ENCODE data around the gene NLGN1. TPM values are rescaled to one million over a fixed set of nuclear protein-coding genes. Genes with fewer than 3 reads are reported as not detected.

NLGN1 gene
- total RNA-seq, 4 donors from 2014 or later, result 21.6 to 50.7 (median 30.4) TPM

DNA sequence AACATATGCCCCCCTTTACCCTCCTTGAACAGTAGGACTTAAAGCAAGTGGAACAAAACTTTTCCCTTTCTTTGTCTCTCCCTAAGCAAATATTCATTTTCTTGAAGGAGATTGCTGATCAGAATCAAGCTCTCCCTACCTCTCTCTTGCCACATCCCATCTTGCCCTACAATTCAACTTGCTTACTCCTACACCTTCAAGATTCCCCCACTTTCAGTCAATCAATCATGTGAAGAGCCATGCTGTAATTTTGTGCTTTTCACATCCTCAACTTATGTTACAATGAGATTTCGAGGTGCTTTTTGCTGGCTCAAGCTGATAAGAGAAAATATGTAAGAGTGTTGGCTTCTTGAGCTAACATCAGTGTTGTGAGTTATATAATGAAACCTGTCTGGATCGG lies 662.9 kb downstream of the NLGN1 start:
- Histone ChIP-seq H3K27ac (no peak overlapping the region), H3K27me3 (no peaks in the 10 kb centered on the region), H3K36me3 (no peaks in the 10 kb centered on the region), H3K4me3 (no peak overlapping the region), H3K4me1 (no peaks in the 10 kb centered on the region), H3K9me3 (peaks cover 0 to 8% (median 3%) of the 10 kb centered on the region in 4 donors)
- WGBS, 2 donors, result 87 to 93% methylated on average over 2 of the region's 2 CpGs
- DNase-seq (ENCODE audit: low spot score in 2 of 2), result no peak
- TF ChIP-seq EP300 (IDR thresholded peaks at IDR 0.05) (no peak), POLR2A (IDR thresholded peaks at IDR 0.05) (no peak)
- TF ChIP-seq, protein P1, sequence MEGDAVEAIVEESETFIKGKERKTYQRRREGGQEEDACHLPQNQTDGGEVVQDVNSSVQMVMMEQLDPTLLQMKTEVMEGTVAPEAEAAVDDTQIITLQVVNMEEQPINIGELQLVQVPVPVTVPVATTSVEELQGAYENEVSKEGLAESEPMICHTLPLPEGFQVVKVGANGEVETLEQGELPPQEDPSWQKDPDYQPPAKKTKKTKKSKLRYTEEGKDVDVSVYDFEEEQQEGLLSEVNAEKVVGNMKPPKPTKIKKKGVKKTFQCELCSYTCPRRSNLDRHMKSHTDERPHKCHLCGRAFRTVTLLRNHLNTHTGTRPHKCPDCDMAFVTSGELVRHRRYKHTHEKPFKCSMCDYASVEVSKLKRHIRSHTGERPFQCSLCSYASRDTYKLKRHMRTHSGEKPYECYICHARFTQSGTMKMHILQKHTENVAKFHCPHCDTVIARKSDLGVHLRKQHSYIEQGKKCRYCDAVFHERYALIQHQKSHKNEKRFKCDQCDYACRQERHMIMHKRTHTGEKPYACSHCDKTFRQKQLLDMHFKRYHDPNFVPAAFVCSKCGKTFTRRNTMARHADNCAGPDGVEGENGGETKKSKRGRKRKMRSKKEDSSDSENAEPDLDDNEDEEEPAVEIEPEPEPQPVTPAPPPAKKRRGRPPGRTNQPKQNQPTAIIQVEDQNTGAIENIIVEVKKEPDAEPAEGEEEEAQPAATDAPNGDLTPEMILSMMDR (IDR thresholded peaks at IDR 0.05), result no peak

DNA sequence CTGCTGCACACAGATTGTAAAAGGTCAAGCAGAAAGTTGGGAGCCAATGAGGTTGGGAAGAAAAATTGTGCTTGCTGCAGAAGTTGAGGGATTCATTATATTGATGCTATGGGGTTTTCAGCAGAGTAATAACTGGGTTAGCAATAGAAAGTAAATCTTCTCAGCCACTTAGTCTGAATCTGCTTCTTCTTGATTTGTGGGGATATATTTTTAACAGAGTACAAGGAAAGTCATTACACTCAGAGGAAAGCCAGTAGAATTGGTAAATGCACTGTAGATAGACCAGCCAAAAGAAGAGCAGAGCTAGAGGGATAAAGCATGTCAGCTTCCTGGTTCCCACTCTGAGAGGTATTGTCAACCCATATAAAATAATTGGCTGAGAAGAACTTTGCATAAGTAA lies 663.6 kb downstream of the NLGN1 start:
- no peak for TF ChIP-seq POLR2A (IDR thresholded peaks at IDR 0.05)
- H3K36me3 ChIP-seq, result no peaks in the 10 kb centered on the region
- H3K27ac ChIP-seq, result no peak overlapping the region

DNA sequence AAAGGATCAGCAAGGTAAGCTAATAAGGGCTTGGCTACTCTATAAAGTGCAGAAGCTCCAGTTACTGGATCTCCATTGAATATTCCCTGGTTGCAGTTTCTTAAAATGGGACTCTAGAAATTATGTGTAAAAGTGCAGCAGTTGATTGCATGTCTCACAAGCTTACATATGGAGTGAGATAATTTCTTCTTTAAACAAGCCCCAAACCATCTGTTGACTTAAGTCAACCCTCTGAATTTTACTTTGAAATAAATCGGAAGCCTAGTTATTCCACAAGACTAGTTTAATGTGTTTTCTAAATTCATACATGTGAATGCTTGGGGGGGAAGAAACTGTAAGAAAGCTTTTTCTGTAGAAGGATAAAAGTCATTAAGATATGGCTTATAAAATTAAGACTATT lies 664.2 kb downstream of the NLGN1 start:
- H3K27me3 ChIP-seq, result no peaks in the 10 kb centered on the region
- H3K4me3 ChIP-seq, result no peak overlapping the region
- WGBS, 2 donors, result 95 to 96% methylated on average over 1 of the region's 1 CpG
- H3K36me3 ChIP-seq, result no peaks in the 10 kb centered on the region
- H3K9me3 ChIP-seq, result peaks cover 0 to 8% (median 3%) of the 10 kb centered on the region in 4 donors
- no peak for TF ChIP-seq POLR2A (IDR thresholded peaks at IDR 0.05)
- TF ChIP-seq, protein P1 (IDR thresholded peaks at IDR 0.05), result no peak
- no peak for TF ChIP-seq EP300 (IDR thresholded peaks at IDR 0.05)
- H3K4me1 ChIP-seq, result no peaks in the 10 kb centered on the region
- no peak for DNase-seq (ENCODE audit: low spot score in 2 of 2)
- H3K27ac ChIP-seq, result no peak overlapping the region

More for the DNA sequence above, 663.6 kb downstream of the NLGN1 start:
- H3K4me3 ChIP-seq, result no peak overlapping the region
- no peaks in the 10 kb centered on the region for H3K4me1 ChIP-seq
- peaks cover 0 to 8% (median 3%) of the 10 kb centered on the region in 4 donors for H3K9me3 ChIP-seq
- H3K27me3 ChIP-seq, result no peaks in the 10 kb centered on the region
- DNase-seq (ENCODE audit: low spot score in 2 of 2), result no peak

DNA sequence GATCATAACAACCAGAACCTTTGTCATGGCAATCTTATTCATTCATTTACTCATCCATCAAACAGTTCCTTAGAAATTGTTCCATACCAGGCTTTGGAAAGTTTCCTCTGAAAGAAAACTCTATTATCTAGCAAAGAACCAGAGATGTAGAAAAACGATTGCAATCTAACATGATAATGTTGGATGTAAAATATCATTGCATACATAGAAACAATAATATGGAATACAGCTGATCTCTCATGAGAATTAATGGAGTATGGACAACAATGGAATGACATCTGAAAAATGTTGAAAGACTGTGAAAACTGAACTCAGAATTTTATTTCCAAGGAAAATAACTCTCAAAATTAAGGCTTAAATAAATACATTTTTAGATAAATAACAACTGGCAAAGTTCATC lies 665.4 kb downstream of the NLGN1 start:
- Histone ChIP-seq H3K4me1 (no peaks in the 10 kb centered on the region), H3K4me3 (no peak overlapping the region), H3K9me3 (peaks cover 0 to 8% (median 3%) of the 10 kb centered on the region in 4 donors), H3K27me3 (no peaks in the 10 kb centered on the region), H3K36me3 (no peaks in the 10 kb centered on the region), H3K27ac (no peak overlapping the region)
- WGBS, 2 donors, result 75 to 76% methylated on average over 1 of the region's 1 CpG
- TF ChIP-seq, protein P1 (IDR thresholded peaks at IDR 0.05), result no peak
- TF ChIP-seq EP300 (IDR thresholded peaks at IDR 0.05) (no peak), POLR2A (IDR thresholded peaks at IDR 0.05) (no peak)
- DNase-seq (ENCODE audit: low spot score in 2 of 2), result no peak

DNA sequence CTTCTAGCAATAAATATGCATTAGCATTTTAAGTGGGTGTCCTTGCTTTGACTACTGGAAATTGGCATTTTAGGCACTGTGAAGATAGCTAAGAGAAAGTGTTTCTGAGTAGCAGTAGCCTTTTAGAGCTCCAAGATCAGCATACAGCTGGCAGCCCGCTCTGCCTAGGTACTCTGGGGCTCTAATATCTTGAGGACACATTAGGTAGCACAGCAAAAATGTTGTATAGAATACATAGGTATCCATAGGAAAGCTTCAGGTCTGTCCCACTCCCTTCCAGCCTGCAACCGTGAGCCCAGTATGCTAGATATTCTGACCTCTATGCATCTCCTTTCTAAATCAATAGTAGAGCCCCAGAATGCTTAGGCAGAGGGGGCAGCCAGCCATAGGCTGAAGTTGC lies 670.5 kb downstream of the NLGN1 start:
- Histone ChIP-seq H3K4me1 (no peaks in the 10 kb centered on the region), H3K9me3 (peaks cover 0 to 3% (median under 1%) of the 10 kb centered on the region in 4 donors), H3K36me3 (no peaks in the 10 kb centered on the region), H3K27me3 (no peaks in the 10 kb centered on the region), H3K4me3 (no peak overlapping the region), H3K27ac (no peak overlapping the region)
- 85 to 90% methylated on average over 2 of the region's 2 CpGs for WGBS, 2 donors
- no peak for DNase-seq (ENCODE audit: low spot score in 2 of 2)
- TF ChIP-seq EP300 (IDR thresholded peaks at IDR 0.05) (no peak), POLR2A (IDR thresholded peaks at IDR 0.05) (no peak)
- TF ChIP-seq, protein P1 (IDR thresholded peaks at IDR 0.05), result no peak

DNA sequence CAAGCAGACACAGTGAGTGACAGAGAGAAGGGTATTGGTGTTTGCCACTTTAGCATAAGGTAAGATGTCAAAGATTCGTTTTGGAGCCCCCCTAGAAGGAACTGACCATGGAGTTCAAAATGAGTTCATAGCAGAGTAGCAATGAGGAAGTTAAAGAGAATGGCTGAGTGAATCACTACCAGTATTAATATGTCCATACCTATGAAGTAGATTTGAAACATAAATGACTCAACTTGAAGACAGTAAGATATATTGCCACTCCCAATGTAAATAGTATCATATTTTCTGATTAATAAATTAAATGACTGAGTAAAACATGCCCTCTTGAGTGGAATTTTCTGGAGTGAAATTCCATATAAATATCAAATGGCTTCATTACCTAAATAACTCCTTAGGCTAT lies 675.1 kb downstream of the NLGN1 start:
- H3K4me3 ChIP-seq, result no peak overlapping the region
- H3K27ac ChIP-seq, result no peak overlapping the region
- no peaks in the 10 kb centered on the region for H3K27me3 ChIP-seq
- H3K36me3 ChIP-seq, result no peaks in the 10 kb centered on the region
- H3K4me1 ChIP-seq, result no peaks in the 10 kb centered on the region
- WGBS, 2 donors, result 37 to 44% methylated on average over 1 of the region's 1 CpG
- H3K9me3 ChIP-seq, result no peaks in the 10 kb centered on the region
- DNase-seq (ENCODE audit: low spot score in 2 of 2), result no peak
- TF ChIP-seq EP300 (IDR thresholded peaks at IDR 0.05) (no peak), POLR2A (IDR thresholded peaks at IDR 0.05) (no peak)
- TF ChIP-seq, protein P1 (IDR thresholded peaks at IDR 0.05), result no peak
